K562 (cell line): Measurements from ENCODE around the gene BCAS4. TPM values are rescaled to one million over a fixed set of nuclear protein-coding genes. Genes with fewer than 3 reads are reported as not detected.

ENCODE experiments used
- E2F3 ChIP-seq: fragments of 250-450 bp; sonication (Bioruptor Pico); IDR thresholded peaks from 2 replicates; pipeline ENCODE4 v1.4.0; 2020; ENCODE audit warnings: mild to moderate bottlenecking
- ESRRA ChIP-seq: fragments of 450-650 bp; IDR thresholded peaks from 2 replicates; pipeline ENCODE4 v1.6.1; 2014; ENCODE audit warnings: low read depth, mild to moderate bottlenecking, moderate library complexity, borderline replicate concordance
- FOSL1 ChIP-seq: fragments of 200-800 bp; sonication (Bioruptor generic); conservative IDR thresholded peaks from 2 replicates; pipeline ENCODE4 v1.6.1; 2016; ENCODE audit warnings: missing genetic modification characterization, missing compliant biosample characterization
- GTF3C2 ChIP-seq: IDR thresholded peaks from 3 replicates; pipeline ENCODE4 v1.6.1; 2011; ENCODE audit warnings: borderline replicate concordance, mild to moderate bottlenecking, moderate library complexity; ENCODE audit not compliant: insufficient read length; ENCODE audit errors: extremely low read depth
- HINFP ChIP-seq: fragments of 450-650 bp; conservative IDR thresholded peaks from 2 replicates; pipeline ENCODE4 v1.6.1; 2016; ENCODE audit warnings: missing genetic modification characterization, low read depth, mild to moderate bottlenecking, control low read depth, missing compliant biosample characterization
- HMG20B ChIP-seq: fragments of 250-450 bp; sonication (Bioruptor Pico); IDR thresholded peaks from 2 replicates; pipeline ENCODE4 v1.5.0; 2021; ENCODE audit warnings: mild to moderate bottlenecking
- KHSRP ChIP-seq: fragments of 450-650 bp; IDR thresholded peaks from 2 replicates; pipeline ENCODE4 v1.6.1; 2017
- MCM3 ChIP-seq: fragments of 450-650 bp; IDR thresholded peaks from 2 replicates; pipeline ENCODE4 v1.6.1; 2016
- NCOR1 ChIP-seq: fragments of 450-650 bp; IDR thresholded peaks from 2 replicates; pipeline ENCODE4 v1.6.1; 2016; ENCODE audit warnings: mild to moderate bottlenecking, moderate library complexity
- NEUROD1 ChIP-seq: fragments of 150-350 bp; IDR thresholded peaks from 2 replicates; pipeline ENCODE4 v1.6.1; 2014; ENCODE audit warnings: borderline replicate concordance, low read length, low read depth; ENCODE audit not compliant: partially characterized antibody
- RBM17 ChIP-seq: fragments of 200-400 bp; formaldehyde crosslinking; IDR thresholded peaks from 2 replicates; pipeline ENCODE4 v1.6.1; 2017; ENCODE audit warnings: low read depth, mild to moderate bottlenecking, low read length, borderline replicate concordance
- SIX5 ChIP-seq, 2 experiments: IDR thresholded peaks; 2 replicates each; pipeline ENCODE4 v1.6.1; 2011; ENCODE audit warnings: low read length in 2 of 2, borderline replicate concordance in 1 of 2, low read depth in 1 of 2, mild to moderate bottlenecking in 1 of 2, moderate library complexity in 1 of 2; ENCODE audit not compliant: insufficient read depth in 1 of 2
- SMARCB1 ChIP-seq: IDR thresholded peaks from 2 replicates; pipeline ENCODE4 v1.6.1; 2011; ENCODE audit warnings: improper control_type of control experiment, low read depth; ENCODE audit not compliant: insufficient read length
- SRF ChIP-seq, 2 experiments: fragments of 250-450, 450-650 bp in 1 of 2; sonication (Bioruptor Pico) in 1 of 2; sonication (generic) in 1 of 2; formaldehyde crosslinking; IDR thresholded peaks; 2 replicates each; pipeline versions ENCODE4 v1.5.0 to v1.5.1; 2020 to 2022; ENCODE audit warnings: mild to moderate bottlenecking in 1 of 2, missing genetic modification reagents in 1 of 2
- STAT5B ChIP-seq: fragments of 250-450 bp; sonication (Bioruptor Pico); IDR thresholded peaks from 2 replicates; pipeline ENCODE4 v1.8.0; 2021; ENCODE audit warnings: mild to moderate bottlenecking, inconsistent platforms
- ZBTB2 ChIP-seq: fragments of 450-650 bp; IDR thresholded peaks from 2 replicates; pipeline ENCODE4 v1.6.1; 2016; ENCODE audit warnings: antibody characterized with exemption
- ZBTB34 ChIP-seq: fragments of 250-450 bp; sonication (Bioruptor Pico); IDR thresholded peaks from 2 replicates; pipeline ENCODE4 v1.8.0; 2021; ENCODE audit warnings: mild to moderate bottlenecking, moderate library complexity
- ZNF121 ChIP-seq: sonication (generic); formaldehyde crosslinking; conservative IDR thresholded peaks from 2 replicates; pipeline ENCODE4 v1.8.0; 2022; ENCODE audit warnings: missing genetic modification reagents
- ZNF431 ChIP-seq: sonication (generic); formaldehyde crosslinking; IDR thresholded peaks from 2 replicates; pipeline ENCODE4 v1.8.0; 2022; ENCODE audit warnings: mild to moderate bottlenecking, missing genetic modification reagents
- ZNF778 ChIP-seq: fragments of 450-650 bp; formaldehyde crosslinking; IDR thresholded peaks from 2 replicates; pipeline ENCODE4 v1.4.0; 2020; ENCODE audit warnings: mild to moderate bottlenecking, moderate library complexity
- polyA plus RNA-seq, 8 experiments: library from polyadenylated mRNA; depleted of rRNA in 4 of 8; stranded (reverse) in 5 of 8; unstranded in 3 of 8; fragments of >200 nt; fragmentation: Nextera tagmentation in 2 of 8; fragmentation: Illumina TruSeq in 1 of 8; extraction: Ambion mirVana in 2 of 8; extraction: Trizol in 1 of 8; gene quantifications; 2 replicates each; pipeline versions ENCODE4 v1.2.1 to v1.2.3, GENCODE V29; 2011 to 2014; ENCODE audit warnings: inconsistent platforms in 1 of 8, missing spikeins in 1 of 8
- total RNA-seq, 7 experiments: library from RNA; depleted of rRNA in 6 of 7; stranded (reverse); fragments of >200 nt in 6 of 7; fragmentation: Illumina TruSeq in 2 of 7; extraction: Trizol in 2 of 7; gene quantifications; 2 replicates each; pipeline versions ENCODE4 v1.2.1 to v1.2.3, GENCODE V29; 2011 to 2021; ENCODE audit warnings: low replicate concordance in 1 of 7

The BCAS4 gene
- total and polyA plus RNA-seq, 9 of the 15 experiments (the other 6 are each of a cell fraction or from before 2014, with no cell fraction given): 0.15 to 2.3 (median 0.47) TPM

DNA sequence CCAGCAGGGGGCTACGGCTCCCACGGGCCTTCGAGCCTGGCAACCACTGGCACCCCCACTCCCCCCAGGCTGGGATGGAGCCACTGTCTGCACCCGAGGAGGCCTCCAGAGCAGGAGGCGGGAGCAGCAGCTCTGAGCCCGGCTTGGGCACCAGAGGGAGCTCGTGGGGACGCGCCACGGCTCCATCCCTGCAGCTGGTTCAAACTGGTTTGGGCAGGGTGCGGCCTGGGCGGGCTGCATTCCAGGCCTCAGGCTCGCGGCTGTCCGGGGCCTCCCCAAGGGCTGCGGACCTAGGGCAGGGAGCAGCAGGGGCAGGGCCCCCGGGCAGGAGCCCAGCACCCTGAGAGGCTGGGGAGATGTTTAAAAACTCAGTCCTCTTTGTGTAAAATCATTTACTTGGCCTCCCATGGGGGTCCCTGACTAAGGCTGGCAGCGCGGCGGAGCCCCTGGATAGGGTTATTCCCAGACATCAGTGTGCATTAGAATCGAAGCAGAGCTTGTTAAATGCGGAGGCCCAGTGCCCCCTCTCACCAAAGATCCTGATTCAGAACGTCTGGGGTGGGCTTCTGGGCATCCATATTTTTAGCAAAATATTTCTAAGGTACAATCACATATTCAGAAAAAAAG, 4.1 kb upstream of the BCAS4 start (continued):
- TF ChIP-seq ESRRA (peak; percentile 57; the same call in 1 of the 2 replicates), GTF3C2 (no peak), FOSL1 (no peak), HINFP (tag) (no peak; the same call in 1 of the 2 replicates), SRF (CRISPR knock-in tag; IDR thresholded peaks at IDR 0.05) (peak in 1 of 2 experiments; percentile 63; a peak in 2 of 4 replicates), ZNF121 (CRISPR knock-in tag) (no peak), MCM3 (no peak), NCOR1 (peak; percentile 15; the same call in 1 of the 2 replicates), HMG20B (CRISPR knock-in tag) (no peak), ZBTB34 (CRISPR knock-in tag) (no peak), ZBTB2 (no peak; the same call in 1 of the 2 replicates), STAT5B (CRISPR knock-in tag) (no peak), E2F3 (CRISPR knock-in tag) (peak; percentile 75; the same call in 1 of the 2 replicates), KHSRP (no peak), SMARCB1 (no peak), NEUROD1 (peak; percentile 80), ZNF431 (CRISPR knock-in tag) (peak; percentile 38; the same call in 1 of the 2 replicates), RBM17 (no peak), SIX5 (IDR thresholded peaks at IDR 0.05; ENCODE audit: borderline replicate concordance in 1 of 2, insufficient read depth in 1 of 2, low read depth in 1 of 2, low read length in 2 of 2) (no peak), ZNF778 (CRISPR knock-in tag) (no peak)
